HG03196 (cell line): ENCODE results near the gene FAM89B.

Experiments used
- ATAC-seq: cut with Tn5 transposase; IDR thresholded peaks from one replicate; pipeline ENCODE4 v1.9.1; 2021; ENCODE audit not compliant: unreplicated experiment

FAM89B gene

DNA sequence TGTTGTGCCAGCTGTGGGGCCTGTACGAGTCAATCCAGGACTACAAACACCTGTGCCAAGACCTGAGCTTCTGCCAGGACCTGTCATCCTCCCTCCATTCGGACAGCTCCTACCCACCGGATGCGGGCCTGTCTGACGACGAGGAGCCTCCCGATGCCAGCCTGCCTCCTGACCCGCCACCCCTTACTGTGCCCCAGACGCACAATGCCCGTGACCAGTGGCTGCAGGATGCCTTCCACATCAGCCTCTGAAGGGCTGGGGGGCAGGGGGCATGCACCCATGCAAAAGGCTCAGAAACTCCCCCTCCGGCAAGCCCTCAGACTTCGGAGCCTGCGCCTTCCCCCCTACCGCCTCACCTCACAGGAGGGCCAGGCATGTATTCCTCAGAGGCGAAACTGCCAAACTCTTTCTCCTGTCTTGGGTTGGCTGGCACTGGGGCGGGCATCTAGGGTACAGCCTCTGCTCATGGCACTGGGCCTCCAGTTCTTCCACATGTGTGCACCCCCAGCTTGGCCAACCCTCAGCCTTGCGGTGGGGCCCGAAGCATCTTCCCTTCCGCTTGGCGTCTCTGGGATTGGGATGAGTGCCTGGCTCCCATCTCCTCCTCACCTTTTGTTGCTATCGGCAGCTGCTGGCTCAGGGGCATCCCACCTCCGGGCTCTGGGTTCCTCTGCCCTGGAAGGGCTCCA is 1.2 kb downstream of the FAM89B start:
- ATAC-seq, result no peak

DNA sequence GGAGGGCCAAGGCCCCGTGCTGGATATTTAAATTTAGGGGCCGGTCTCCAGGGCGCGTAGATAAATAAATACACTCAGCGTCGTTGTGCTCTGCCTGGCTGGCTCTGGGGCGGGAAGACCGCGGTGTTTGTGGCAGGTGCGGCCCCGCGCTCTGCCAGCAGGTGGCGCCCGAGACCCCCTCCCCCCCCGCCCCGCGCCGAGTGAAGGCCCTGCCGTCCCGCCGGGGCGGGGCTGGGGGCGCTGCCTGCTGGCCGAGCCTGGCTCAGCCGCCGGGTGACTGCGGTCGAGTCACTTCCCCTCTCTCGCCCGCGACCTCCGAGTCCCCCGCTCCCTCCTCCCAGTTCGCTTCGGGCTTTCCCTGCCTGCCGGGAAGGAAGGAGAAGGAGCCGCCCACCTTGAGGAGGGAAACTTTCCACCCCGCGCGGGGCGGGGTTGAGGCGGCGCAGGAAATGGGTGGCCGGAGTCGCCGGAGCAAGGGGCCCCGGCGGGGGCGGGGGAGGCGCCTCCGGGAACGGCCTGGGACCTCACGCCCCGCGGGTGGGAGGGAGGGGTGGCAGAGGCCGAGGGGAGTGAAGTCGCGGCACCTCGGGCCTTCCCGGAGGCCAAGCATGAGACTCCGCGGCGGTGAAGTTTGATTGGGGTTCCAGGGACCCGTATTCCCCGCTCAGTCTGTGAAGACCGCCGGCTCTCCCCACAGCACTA is 1.9 kb downstream of the FAM89B start:
- peak; percentile 28 for ATAC-seq

DNA sequence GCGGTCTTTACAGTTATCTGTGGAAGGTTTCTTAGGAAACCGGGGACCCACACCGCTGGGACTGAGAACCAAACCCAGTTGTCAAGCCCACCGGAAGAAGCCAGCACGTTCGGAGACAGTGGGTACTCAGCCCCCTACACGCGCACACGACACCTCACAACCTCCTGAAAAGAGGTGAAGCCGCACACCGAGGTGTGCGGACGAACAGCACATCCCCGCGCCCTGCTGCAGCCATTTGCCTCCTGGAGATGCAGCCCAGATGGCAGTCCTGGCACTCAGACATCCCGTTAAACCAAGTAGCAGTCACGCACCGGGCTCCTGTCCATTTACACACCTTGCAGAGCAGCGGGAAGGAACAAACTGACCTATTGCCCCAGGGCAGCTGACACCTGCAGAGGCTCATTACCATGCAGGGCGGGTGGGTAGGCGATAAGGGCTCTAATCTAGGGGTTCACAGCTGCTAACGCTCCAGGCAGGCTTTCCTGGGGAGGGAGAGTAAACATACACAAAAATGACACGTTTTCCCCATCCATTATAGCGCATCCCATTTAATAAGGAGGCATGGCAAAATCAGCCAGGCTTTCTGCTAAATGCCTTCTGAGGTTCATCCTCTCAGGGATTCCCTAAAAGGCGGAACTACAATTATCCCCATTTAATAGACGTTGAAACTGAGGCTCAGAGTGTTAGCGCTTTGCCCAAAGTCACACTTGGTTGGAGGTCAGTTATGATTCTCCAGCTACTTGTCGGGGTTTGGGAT is 2.7 kb downstream of the FAM89B start:
- no peak for ATAC-seq

DNA sequence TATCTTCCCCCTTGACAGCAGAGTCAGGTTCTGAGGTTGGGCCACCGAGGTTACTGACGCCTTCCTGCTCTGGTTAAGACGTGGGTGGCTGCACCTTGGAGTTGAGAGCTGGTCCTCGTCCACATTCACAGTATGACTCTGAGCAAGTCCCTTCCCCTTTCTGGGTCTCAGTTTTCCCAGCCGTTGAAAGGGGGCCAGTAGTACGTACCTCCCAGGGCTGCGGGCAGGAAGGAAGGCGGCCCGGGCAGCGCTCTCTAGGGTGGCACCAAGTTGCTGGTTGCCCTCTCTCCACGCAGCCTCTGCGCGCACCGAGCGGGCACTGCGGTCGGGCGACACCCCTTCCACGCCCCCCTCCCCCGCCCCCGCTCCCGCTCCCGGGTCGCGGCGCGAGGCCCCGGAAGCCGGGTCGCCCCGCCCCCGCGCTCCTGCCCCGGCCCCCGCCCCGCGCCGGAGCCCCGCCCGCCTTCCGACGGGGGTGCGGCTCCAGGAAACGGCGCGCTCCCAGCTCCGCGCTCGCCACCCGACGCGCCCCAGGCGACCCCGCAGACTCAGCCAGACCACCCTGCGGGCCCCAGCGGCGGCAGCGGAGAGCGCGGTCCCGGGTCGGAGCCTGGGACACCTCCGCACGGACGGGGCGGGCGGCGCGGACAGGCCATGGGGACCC is 3.4 kb downstream of the FAM89B start, which contains the start of gene EHBP1L1:
Gene EHBP1L1, plus strand, starts transcription at position 486 of the 664 bp plus-strand sequence. CDS start 250 bp downstream, outside the sequence.
- no peak for ATAC-seq

DNA sequence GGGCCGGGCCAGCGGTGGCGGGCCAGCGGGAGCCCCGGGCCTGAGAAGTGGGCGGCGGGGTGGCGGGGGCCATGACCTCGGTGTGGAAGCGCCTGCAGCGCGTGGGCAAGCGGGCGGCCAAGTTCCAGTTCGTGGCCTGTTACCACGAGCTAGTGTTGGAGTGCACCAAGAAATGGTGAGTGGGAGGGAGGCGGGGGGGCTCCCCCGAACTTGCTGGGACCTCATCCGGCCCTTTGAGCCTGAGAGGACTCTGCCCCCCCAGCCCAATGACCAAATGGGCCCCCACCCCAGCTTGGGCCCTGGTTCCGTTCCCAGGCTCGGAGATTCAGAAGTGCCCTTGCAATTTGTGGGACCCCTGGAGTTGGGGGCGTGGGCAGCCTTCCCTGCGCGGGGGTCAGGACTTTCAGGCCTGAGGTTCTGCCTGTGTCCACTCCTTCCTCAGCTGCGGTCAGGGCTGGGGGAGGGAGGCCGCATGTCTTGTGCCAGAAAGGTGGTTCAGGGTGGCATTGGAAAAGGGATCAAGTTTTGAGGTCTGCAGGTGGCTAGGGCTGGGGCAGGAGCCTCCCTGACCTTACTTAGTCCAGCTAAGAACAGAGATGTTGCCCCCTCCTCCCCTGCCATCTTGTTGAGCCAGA is 4.0 kb downstream of the FAM89B start:
- ATAC-seq, result no peak

DNA sequence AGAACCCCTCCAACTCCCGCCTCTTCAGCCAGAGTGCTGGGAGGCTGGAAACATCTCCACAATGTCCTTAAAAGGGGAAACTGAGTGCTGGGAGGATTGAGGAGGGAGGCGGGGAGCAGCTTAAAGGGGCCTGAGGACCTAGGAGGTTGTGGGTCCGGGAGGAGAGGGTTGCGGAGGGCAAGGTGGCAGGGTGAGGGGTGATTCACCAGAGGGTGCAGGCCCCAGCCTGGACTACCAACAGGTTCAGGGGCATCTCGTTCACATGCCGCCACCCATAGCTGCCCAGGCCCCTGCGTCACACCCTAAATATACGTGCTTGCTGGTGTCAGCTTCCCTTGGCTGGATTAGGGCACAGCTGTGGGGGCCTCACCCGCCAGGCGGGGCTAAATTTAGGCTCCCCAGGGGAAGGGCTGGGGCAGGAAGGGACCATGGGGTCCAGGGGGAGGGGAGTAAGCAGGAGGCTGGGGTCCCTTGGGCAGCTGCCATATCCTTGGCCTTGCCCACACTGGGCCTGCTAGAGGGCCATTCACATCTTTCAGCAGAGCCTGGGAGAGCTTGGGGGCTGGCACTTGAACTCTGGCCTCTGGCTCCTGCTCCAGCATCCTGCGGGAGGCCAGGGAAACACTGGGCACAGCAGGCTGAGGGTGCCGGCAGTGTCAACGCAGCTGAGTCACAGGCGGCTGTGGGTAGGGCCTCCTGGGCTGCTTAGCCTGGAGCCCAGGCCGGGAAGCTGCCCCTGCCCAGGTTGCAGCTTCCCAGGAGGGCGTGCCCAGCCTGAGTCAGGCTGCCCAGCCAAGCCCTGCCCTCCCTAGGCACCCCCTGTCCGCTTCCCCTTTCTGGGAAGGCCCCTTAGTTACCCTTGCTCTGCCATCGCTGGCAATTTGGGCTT is 4.8 kb downstream of the FAM89B start:
- no peak for ATAC-seq

DNA sequence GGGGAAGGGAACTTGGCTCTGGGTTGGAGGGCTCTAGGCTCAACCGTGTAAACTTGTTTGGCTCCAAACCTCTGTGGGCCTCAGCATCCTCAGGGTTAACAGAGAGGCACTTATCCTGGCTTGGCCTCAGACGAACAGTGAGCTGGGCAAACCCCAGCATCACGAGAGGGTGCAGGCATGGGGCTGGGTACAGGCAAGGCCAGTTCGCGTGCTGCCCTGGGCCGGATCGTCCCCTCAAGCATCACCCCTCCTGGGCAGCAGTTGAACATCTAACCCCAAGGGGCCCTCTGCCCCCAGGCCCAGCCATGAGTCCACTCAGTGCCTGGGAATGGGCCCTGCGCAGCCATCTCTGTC is 5.4 kb downstream of the FAM89B start:
- ATAC-seq, result no peak

DNA sequence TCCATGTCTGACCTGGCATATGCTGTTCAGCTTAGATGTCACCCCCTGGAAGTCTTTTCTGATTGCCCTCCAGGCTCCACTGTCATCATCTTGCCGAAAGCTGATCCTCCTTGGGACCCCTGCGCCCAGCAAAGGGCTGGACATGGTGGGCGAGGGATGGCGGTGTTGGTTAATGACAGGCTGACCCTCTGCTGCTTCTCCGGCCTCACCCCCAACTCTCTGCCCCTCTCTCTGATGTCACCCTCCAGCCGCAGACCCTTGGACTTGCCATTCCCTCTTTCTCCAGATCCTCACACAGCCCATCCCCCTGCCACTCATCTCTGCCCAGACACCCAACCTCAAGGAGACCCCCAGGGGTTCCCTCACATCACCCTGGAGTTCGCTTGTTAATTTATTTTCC is 5.8 kb downstream of the FAM89B start:
- no peak for ATAC-seq

DNA sequence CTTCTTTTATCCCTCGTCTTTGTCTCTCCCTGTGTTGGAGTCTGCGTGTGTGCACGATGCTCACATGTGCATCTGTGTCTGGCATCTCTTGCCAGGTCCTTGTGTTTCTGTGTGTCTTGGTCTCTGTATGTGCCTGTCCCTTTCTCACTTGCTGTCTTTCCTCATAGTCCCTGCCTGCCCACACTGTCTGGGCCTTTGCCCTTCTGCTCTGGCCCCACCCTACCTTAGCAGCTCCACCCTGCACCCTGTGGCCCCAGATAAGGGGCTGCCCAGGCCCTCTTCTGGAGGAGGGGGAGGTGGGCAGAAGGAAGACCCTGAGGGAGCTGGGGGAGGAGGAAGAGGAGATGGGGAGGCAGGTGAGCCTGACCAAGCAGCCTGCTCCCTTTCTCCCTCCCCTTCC is 6.3 kb downstream of the FAM89B start:
- no peak for ATAC-seq

DNA sequence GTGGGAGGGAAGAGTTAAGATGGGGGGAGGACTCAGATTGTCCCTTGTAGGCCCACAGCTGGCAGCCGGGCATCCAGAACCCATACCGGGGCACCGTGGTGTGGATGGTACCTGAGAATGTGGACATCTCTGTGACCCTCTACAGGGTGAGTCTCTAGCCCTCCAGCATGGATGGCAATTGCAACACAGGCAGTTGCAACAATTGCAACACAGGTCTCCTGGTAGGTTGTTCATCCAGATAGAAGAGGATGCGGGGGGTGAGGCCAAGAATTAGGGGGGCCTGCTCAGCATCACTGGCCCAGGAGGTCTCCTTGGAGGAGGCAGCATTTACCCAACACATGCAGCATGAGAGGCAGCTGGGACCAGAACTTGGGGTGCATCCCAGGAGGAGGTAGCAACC is 7.0 kb downstream of the FAM89B start:
- no peak for ATAC-seq

DNA sequence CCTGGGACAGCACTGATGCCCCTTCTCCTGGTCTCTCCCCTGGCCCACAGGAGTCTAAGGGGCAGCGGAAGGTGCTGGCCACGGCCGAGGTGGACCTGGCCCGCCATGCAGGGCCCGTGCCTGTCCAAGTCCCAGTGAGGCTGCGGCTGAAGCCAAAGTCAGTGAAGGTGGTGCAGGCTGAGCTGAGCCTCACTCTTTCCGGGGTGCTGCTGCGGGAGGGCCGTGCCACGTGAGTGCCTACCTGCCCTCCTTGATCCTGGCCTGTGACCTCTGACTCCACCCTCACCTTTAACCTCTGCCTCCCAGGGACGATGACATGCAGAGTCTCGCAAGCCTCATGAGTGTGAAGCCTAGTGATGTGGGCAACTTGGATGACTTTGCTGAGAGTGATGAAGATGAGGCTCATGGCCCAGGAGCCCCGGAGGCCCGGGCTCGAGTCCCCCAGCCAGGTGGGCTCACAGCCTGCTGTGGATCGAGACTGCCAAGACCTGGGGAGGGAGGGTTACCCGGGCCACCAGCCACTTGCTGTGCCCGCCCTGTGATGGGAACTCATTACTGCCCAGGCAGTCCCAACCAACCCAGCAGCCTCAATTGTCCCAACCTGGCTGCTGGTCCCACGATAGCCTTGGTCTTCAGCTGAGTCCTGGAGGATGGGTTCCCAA is 7.8 kb downstream of the FAM89B start:
- no peak for ATAC-seq

DNA sequence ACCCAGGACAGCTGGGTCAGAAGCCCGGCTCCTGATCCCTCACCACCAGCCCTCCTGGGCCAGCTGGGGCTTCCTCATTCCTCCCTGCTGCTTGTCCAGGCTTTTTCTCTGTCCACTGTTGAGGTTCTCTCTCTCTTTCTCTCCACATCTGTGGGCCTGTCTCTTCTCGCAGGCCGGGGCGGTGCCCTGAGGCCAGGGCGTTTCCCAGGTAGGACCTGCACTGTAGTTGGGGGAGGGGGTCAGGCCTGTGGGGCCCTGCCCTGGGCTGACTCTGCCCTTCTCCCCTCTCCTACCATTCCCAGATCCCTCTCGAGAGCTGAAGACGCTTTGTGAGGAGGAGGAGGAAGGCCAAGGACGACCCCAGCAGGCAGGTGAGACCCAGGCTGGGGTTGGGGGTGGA is 8.4 kb downstream of the FAM89B start:
- ATAC-seq, result no peak

DNA sequence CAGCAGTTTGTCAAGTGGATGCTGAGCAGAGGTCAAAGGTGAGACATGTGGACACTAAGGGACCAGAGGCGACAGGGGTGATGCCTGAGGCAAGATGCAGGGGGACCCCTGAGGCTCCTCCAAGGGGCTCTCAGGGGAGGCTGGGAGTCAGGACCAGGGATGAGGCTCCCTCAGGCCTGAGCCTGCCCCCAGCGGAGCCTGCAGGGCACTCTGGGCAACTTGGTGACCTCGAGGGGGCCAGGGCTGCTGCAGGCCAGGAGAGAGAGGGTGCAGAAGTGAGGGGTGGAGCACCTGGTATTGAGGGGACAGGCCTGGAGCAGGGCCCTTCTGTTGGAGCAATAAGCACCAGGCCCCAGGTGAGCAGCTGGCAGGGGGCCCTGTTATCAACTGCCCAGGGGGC is 9.6 kb downstream of the FAM89B start:
- ATAC-seq, result no peak

DNA sequence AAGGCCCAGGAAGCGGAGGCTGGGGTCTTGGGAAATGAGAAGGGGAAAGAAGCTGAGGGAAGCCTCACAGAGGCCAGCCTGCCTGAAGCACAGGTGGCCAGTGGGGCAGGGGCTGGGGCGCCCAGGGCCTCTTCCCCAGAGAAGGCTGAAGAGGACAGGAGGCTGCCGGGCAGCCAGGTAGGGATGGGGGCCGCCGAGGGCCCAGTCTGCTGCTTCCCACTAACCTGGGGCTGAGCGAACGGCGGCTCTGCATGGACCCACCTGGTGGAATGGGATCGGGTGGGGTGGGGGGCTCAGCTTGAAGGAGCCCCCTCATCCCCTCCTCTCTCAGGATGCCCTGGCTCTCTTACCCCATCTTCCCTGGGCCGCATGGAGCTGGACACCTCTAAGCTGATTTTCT is 11.3 kb downstream of the FAM89B start:
- ATAC-seq, result no peak

DNA sequence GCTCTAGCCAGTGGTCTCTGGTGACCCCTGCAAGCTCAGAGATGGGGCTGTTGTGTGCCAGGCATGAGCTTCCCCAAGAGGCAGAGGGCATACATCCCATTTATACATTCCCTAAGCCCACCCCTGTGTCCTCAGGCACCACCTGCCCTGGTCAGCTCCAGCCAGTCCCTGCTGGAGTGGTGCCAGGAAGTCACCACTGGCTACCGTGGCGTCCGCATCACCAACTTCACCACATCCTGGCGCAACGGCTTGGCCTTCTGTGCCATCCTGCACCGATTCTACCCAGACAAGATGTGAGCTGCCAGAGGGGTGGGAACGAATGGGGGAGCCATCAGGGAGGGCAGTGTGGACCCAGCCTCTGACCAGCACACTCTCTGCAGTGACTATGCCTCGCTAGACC is 11.8 kb downstream of the FAM89B start:
- no peak for ATAC-seq

DNA sequence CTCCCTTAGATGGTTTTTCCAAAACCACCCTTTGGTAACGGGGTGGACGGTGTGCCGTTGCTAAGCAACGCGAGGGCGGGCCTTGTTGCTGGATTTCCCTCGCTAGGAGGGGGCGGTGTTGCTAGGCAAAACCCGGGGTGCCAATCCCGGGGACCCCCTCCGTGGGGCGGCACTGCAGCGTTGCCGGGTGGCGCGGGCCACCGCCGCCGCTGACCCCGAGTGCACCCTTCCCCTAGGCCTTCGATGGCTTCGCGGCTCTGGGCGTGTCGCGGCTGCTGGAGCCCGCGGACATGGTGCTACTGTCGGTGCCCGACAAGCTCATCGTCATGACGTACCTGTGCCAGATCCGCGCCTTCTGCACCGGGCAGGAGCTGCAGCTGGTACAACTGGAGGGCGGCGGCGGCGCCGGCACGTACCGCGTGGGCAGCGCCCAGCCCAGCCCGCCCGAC is 12.4 kb downstream of the FAM89B start:
- no peak for ATAC-seq

DNA sequence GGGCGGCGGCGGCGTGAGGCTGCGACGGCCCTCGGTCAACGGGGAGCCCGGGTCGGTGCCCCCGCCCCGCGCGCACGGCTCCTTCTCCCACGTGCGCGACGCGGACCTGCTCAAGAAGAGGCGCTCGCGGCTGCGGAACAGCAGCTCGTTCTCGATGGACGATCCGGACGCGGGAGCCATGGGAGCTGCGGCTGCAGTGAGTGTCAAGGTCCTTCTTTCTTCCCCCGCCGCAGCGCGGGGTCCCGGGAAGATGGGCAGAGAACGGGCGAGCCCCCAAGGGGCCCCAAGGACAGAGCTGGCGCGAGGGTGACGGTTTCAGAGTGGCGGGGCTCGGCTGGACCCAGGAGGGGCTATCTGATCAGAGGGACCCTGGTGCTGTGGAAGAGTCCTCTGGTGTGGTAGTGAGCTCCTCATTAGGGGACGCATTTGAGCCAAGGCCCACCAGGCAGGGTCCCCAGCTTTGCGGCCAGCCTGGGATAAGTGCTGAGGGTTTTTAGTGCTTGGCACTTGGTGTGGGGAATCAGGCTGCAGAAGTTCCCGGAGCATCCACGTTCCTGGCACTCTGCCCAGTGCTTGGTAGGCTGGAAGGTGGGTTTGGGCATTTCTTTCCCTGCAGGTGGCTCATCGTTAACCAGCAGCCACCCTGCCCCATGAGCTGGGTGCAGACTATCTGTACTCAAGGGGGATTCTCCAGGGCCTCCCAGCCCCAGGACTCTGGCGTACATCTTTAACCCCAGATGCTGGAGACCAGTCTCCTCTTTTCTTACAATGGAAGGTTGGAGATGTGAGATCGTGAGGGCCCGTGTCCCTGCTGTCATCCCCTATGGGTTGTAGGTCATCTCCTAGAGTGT is 13.3 kb downstream of the FAM89B start:
- no peak for ATAC-seq

DNA sequence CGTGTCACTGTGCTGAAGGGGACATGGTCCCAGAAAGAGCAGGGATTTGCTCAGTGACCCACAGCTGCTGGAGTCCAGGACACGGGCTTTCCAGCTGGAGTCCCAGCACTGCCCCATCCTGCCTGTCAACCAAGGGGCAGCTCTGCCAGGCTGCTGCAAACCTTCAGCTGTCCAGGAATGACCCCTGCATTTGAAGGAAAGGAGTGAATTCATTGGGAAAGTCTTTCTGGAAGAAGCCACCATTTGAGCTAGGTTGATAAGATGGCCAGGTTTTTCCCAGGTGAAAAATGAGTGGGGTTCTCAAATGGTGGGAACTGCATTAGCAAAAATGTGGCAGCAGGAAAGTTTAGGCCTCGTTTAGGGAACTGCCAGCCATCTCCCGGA is 13.9 kb downstream of the FAM89B start:
- ATAC-seq, result no peak

DNA sequence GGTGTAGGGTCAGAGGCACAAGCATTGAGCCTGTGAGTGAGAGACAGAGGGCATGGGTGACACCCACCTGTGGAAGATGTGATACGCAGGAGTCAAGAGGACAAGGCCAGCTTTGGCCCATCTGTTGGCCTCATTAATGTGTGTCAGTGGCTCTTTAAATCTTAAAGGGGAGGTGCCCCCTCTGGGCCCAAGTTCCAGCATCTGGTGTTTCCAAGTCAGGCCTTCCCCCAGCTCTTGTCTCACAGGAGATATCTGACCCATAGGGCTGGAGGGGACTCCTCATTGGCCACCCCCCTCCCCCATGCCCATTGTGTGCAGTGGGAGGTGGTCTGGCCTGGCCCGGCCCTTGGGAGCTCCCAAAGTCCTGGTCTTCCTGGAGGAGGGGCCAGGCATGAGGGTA is 14.3 kb downstream of the FAM89B start:
- ATAC-seq, result no peak
